Right lobe of liver (tissue), 6 donors: Measurements from ENCODE around the gene RBFOX1. TPM values are rescaled to one million over a fixed set of nuclear protein-coding genes. Genes with fewer than 3 reads are reported as not detected.

Source experiments
- ATAC-seq, 4 donors: fragments of 200-7000 bp; cut with Tn5 transposase; one replicate each; pipeline ENCODE4 v1.9.1; 2020; ENCODE audit warnings: mild to moderate bottlenecking in 4 of 4, moderate library complexity in 4 of 4
- DNase-seq, 3 donors: peaks; one replicate each; pipeline ENCODE4 v3.0.0-alpha.2; 2020
- H3K27ac ChIP-seq, 3 donors: fragments of 200-600 bp; one replicate each; pipeline ENCODE4 v1.8.0; 2022
- H3K27me3 ChIP-seq, 2 donors: fragments of 200-600 bp; one replicate each; pipeline ENCODE4 v1.8.0; 2022
- H3K36me3 ChIP-seq, 4 donors: fragments of 200-600 bp; sonication (generic) in 1 of 4; one replicate each; pipeline versions ENCODE4 v1.5.1 to v1.8.0; 2017 to 2022; ENCODE audit warnings: control low read depth in 1 of 4
- H3K4me1 ChIP-seq, 4 donors: fragments of 200-600 bp; sonication (generic) in 1 of 4; one replicate each; pipeline versions ENCODE4 v1.5.1 to v1.8.0; 2017 to 2022; ENCODE audit warnings: control low read depth in 1 of 4
- H3K4me3 ChIP-seq, 3 donors: fragments of 200-600 bp; one replicate each; pipeline ENCODE4 v1.8.0; 2022
- H3K9me3 ChIP-seq, 4 donors: fragments of 200-600 bp; sonication (generic) in 1 of 4; one replicate each; pipeline versions ENCODE4 v1.5.1 to v1.8.0; 2017 to 2022; ENCODE audit warnings: control low read depth in 1 of 4
- POLR2A ChIP-seq: fragments of 450-650 bp; IDR thresholded peaks from one replicate; pipeline ENCODE4 v1.6.1; 2017; ENCODE audit warnings: antibody characterized with exemption, mild to moderate bottlenecking
- WGBS: methylation state at CpG from one replicate; pipeline ENCODE4 v1.1.6; 2018; ENCODE audit warnings: low coverage, low lambda C conversion rate; ENCODE audit not compliant: insufficient coverage; ENCODE audit errors: missing lambda C conversion rate; 5-methylcytosine and 5-hydroxymethylcytosine counted together
- intact Hi-C, 2 donors: fragments of 100-400 bp; cut with DNase I; formaldehyde crosslinking; loops; one replicate each; pipeline versions ENCODE4 v1.11.2 to v1.14.1; 2022
- total RNA-seq, 6 experiments: library from RNA; depleted of rRNA in 2 of 6; stranded (reverse); fragments of >200 nt in 2 of 6; fragmentation: NEBNext Ultra II Directional in 3 of 6; extraction: Animal tissue kit (Norgen Biotek cat#: 25700) in 3 of 6; gene quantifications; one replicate each; pipeline versions ENCODE4 v1.1.0 to v1.2.4, GENCODE V29; 2016 to 2023
- TF ChIP-seq, protein P1 (sequence below), 4 donors: fragments of 200-600 bp in 3 of 4; fragments of 450-650 bp in 1 of 4; IDR thresholded peaks; one replicate each; pipeline versions ENCODE4 v1.5.1 to v1.8.0; 2016 to 2022; ENCODE audit warnings: antibody characterized with exemption in 4 of 4, mild to moderate bottlenecking in 2 of 4
- donor health status: DM: no; HTN: yes; CAD: no.
- donor health status: DM: no; HTN: no; CAD: no.
- donor health status: DM: no; HTN: no; CAD: no.
- donor health status: DM: no; HTN: yes; CAD: no.
- donor health status: DM: no; HTN: yes; CAD: no.

The RBFOX1 gene
- total RNA-seq, 6 experiments from 2014 or later: 0.19 TPM; not detected in 5

- Histone ChIP-seq H3K27me3 (no peaks in the 10 kb centered on the region), H3K36me3 (no peaks in the 10 kb centered on the region), H3K4me3 (no peak overlapping the region), H3K27ac (no peak overlapping the region), H3K4me1 (no peaks in the 10 kb centered on the region), H3K9me3 (no peaks in the 10 kb centered on the region)
- ATAC-seq: no peak
- TF ChIP-seq POLR2A: no peak
- TF ChIP-seq, protein P1, sequence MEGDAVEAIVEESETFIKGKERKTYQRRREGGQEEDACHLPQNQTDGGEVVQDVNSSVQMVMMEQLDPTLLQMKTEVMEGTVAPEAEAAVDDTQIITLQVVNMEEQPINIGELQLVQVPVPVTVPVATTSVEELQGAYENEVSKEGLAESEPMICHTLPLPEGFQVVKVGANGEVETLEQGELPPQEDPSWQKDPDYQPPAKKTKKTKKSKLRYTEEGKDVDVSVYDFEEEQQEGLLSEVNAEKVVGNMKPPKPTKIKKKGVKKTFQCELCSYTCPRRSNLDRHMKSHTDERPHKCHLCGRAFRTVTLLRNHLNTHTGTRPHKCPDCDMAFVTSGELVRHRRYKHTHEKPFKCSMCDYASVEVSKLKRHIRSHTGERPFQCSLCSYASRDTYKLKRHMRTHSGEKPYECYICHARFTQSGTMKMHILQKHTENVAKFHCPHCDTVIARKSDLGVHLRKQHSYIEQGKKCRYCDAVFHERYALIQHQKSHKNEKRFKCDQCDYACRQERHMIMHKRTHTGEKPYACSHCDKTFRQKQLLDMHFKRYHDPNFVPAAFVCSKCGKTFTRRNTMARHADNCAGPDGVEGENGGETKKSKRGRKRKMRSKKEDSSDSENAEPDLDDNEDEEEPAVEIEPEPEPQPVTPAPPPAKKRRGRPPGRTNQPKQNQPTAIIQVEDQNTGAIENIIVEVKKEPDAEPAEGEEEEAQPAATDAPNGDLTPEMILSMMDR (IDR thresholded peaks at IDR 0.05): no peak
- WGBS: 82% methylated on average over 6 of the region's 6 CpGs
- intact Hi-C loops: no loop called here
- DNase-seq: no peak
These were observed 29.6 kb downstream of the RBFOX1 start for GRCh38 chr16:7362231-7362630.

- Histone ChIP-seq H3K27me3 (no peaks in the 10 kb centered on the region), H3K4me1 (no peaks in the 10 kb centered on the region), H3K36me3 (no peaks in the 10 kb centered on the region), H3K27ac (no peak overlapping the region), H3K4me3 (no peak overlapping the region), H3K9me3 (no peaks in the 10 kb centered on the region)
- TF ChIP-seq, protein P1 (IDR thresholded peaks at IDR 0.05): no peak
- WGBS: 24% methylated on average over 18 of the region's 18 CpGs
- intact Hi-C loops: no loop called here
- DNase-seq: no peak
- no peak for ATAC-seq
These were observed 31.1 kb downstream of the RBFOX1 start for GRCh38 chr16:7363422-7364417.

DNA sequence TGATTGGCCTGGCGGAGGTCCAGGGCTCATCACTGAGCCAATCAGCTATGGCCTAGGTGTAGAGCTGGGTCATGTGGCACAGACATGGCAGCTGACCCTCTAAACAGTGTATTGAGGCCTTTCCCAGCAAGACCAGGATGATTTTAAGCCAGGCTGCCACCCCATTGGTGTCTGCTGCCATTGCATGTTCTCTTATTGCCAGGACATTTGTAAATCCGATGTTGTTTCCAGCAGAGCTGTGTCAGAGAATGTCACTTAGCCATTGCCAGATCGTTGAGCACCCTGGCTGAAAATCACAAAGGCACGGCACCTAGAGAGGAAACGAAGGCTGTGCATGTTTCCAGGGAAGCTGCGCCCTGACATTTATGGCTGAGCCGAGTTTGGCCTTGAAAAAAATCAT is 33.4 kb downstream of the RBFOX1 start:
- no peak for ATAC-seq
- intact Hi-C loops: no loop called here
- 21% methylated on average over 3 of the region's 7 CpGs for WGBS
- TF ChIP-seq, protein P1 (IDR thresholded peaks at IDR 0.05): no peak
- TF ChIP-seq POLR2A: no peak
- Histone ChIP-seq H3K36me3 (no peaks in the 10 kb centered on the region), H3K4me3 (no peak overlapping the region), H3K9me3 (no peaks in the 10 kb centered on the region), H3K27me3 (no peaks in the 10 kb centered on the region), H3K4me1 (no peaks in the 10 kb centered on the region), H3K27ac (no peak overlapping the region)
- DNase-seq: no peak

DNA sequence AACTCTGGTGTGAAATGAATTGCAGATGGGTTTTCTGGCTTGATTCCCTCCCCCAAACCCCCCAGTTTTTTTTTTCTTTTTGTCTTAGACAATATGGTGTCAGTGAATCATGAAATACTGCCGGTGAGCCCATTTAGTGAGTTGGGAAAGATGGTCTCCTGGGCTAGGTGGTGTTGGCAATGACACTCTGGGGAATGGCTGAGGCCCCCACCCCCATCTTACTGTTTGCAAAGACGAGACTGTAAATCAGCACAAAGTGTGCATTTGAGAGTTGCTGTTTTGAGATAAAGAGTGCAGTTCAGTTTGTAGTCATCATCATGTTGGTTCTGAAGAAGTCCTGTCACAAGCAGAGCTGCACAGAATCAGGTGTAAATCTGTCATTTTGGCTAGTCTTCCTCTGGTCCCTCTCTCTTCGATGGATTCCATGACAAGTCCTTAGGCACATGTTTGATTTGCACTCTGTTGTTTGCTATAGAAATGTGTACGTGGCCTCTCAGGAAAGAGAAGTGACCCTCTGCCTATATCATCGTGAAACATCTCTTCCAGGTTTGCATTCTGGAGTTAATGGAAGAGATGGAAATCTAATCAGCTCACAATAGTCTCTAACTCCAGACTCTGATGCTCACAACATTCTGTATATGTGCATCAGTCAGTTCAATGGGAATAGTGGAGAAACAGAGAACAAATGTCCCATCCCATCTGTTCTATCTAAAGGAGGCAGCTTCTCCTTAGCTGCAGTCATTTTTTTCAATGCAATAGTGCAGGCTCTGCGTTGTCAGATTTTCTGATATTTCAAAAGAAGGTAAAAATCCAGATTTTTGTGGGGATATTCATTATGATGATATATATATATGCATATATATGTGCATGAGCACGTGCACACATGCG is 34.6 kb downstream of the RBFOX1 start:
- intact Hi-C loops: no loop called here
- ATAC-seq (no peak), DNase-seq (no peak)
- no peaks in the 10 kb centered on the region for H3K36me3 ChIP-seq
- WGBS: 35% methylated on average over 7 of the region's 8 CpGs
- TF ChIP-seq, protein P1 (IDR thresholded peaks at IDR 0.05): no peak
- TF ChIP-seq POLR2A: no peak
- no peak overlapping the region for H3K4me3 ChIP-seq
- no peaks in the 10 kb centered on the region for H3K27me3 ChIP-seq
- H3K27ac ChIP-seq: no peak overlapping the region
- H3K4me1 ChIP-seq: no peaks in the 10 kb centered on the region
- H3K9me3 ChIP-seq: no peaks in the 10 kb centered on the region
